ENCODE results near the gene AFG1L. TPM values are rescaled to one million over a fixed set of nuclear protein-coding genes. Genes with fewer than 3 reads are reported as not detected.

Gene AFG1L
- total and polyA plus RNA-seq, 4 donors = 2.7 to 2.8 (median 2.7) TPM

DNA sequence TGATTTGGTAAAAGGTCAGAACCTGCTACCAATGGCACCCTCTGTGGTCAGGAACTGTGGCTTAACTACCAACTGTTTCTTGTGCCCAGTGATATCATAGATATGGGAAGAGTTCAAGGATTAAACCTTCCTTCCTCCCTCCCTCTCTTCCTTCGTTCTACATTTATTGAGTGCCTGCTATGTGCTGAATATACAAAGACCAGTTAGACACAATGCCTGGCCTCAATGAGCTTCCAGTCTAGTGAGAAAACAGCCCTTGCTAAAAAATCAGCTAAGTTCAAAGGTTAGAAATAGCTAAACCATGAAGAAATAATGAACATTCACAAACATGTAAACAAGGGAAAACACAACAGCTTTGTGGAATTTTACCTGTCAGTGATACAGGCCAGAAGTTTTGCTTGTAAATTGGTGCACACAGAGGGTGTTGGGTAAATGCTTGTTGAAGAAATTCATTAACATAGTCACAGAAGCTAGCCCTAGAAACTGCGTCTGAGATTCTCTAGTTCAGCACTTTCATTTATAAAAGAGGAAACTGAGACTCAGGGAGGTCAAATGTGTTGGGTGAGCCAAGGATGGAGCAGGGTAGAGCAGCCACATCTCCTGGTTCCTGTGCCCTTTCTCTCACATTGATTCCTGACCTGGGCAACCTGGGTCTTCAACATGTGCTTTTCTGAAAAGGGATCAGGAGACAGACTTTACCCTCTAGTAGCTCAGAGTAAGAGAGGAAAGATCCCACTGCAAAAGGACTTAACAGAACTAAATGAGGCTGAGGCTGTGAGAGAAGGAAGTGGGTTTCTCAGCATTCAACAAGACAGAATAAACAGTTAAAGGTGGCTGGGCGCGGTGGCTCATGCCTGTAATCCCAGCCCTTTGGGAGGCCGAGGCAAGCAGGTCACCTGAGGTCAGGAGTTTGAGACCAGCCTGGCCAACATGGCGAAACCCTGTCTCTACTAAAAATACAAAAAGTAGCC, 251.5 kb downstream of the AFG1L start:
- 80% methylated on average over 6 of the region's 6 CpGs for WGBS
- TF ChIP-seq, protein P1, sequence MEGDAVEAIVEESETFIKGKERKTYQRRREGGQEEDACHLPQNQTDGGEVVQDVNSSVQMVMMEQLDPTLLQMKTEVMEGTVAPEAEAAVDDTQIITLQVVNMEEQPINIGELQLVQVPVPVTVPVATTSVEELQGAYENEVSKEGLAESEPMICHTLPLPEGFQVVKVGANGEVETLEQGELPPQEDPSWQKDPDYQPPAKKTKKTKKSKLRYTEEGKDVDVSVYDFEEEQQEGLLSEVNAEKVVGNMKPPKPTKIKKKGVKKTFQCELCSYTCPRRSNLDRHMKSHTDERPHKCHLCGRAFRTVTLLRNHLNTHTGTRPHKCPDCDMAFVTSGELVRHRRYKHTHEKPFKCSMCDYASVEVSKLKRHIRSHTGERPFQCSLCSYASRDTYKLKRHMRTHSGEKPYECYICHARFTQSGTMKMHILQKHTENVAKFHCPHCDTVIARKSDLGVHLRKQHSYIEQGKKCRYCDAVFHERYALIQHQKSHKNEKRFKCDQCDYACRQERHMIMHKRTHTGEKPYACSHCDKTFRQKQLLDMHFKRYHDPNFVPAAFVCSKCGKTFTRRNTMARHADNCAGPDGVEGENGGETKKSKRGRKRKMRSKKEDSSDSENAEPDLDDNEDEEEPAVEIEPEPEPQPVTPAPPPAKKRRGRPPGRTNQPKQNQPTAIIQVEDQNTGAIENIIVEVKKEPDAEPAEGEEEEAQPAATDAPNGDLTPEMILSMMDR (IDR thresholded peaks at IDR 0.05; ENCODE audit: low read depth, low read length, missing input control) = no peak
- TF ChIP-seq EGR1 (IDR thresholded peaks at IDR 0.05; ENCODE audit: low read depth in 2 of 2) = no peak
- TF ChIP-seq YY1 (IDR thresholded peaks at IDR 0.05) = no peak
- no peak for TF ChIP-seq NR2F2 (IDR thresholded peaks at IDR 0.05)
- TF ChIP-seq FOXA2 (IDR thresholded peaks at IDR 0.05) = no peak
- TF ChIP-seq, protein P2, sequence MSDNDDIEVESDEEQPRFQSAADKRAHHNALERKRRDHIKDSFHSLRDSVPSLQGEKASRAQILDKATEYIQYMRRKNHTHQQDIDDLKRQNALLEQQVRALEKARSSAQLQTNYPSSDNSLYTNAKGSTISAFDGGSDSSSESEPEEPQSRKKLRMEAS (IDR thresholded peaks at IDR 0.05) = no peak
- no peak for TF ChIP-seq GABPA (IDR thresholded peaks at IDR 0.05 in 1 of 2, conservative IDR thresholded peaks at IDR 0.05 in 1 of 2)
- TF ChIP-seq, protein P3, sequence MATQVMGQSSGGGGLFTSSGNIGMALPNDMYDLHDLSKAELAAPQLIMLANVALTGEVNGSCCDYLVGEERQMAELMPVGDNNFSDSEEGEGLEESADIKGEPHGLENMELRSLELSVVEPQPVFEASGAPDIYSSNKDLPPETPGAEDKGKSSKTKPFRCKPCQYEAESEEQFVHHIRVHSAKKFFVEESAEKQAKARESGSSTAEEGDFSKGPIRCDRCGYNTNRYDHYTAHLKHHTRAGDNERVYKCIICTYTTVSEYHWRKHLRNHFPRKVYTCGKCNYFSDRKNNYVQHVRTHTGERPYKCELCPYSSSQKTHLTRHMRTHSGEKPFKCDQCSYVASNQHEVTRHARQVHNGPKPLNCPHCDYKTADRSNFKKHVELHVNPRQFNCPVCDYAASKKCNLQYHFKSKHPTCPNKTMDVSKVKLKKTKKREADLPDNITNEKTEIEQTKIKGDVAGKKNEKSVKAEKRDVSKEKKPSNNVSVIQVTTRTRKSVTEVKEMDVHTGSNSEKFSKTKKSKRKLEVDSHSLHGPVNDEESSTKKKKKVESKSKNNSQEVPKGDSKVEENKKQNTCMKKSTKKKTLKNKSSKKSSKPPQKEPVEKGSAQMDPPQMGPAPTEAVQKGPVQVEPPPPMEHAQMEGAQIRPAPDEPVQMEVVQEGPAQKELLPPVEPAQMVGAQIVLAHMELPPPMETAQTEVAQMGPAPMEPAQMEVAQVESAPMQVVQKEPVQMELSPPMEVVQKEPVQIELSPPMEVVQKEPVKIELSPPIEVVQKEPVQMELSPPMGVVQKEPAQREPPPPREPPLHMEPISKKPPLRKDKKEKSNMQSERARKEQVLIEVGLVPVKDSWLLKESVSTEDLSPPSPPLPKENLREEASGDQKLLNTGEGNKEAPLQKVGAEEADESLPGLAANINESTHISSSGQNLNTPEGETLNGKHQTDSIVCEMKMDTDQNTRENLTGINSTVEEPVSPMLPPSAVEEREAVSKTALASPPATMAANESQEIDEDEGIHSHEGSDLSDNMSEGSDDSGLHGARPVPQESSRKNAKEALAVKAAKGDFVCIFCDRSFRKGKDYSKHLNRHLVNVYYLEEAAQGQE (IDR thresholded peaks at IDR 0.05) = no peak
- no peak for TF ChIP-seq SP1 (IDR thresholded peaks at IDR 0.05)
- no peak for TF ChIP-seq RXRA (IDR thresholded peaks at IDR 0.05)
- TF ChIP-seq FOXA1 (IDR thresholded peaks at IDR 0.05) = no peak
- TF ChIP-seq JUND (IDR thresholded peaks at IDR 0.05) = no peak
- TF ChIP-seq HNF4A (conservative IDR thresholded peaks at IDR 0.05) = no peak
- TF ChIP-seq HNF4G (IDR thresholded peaks at IDR 0.05) = no peak
- TF ChIP-seq, protein P4, sequence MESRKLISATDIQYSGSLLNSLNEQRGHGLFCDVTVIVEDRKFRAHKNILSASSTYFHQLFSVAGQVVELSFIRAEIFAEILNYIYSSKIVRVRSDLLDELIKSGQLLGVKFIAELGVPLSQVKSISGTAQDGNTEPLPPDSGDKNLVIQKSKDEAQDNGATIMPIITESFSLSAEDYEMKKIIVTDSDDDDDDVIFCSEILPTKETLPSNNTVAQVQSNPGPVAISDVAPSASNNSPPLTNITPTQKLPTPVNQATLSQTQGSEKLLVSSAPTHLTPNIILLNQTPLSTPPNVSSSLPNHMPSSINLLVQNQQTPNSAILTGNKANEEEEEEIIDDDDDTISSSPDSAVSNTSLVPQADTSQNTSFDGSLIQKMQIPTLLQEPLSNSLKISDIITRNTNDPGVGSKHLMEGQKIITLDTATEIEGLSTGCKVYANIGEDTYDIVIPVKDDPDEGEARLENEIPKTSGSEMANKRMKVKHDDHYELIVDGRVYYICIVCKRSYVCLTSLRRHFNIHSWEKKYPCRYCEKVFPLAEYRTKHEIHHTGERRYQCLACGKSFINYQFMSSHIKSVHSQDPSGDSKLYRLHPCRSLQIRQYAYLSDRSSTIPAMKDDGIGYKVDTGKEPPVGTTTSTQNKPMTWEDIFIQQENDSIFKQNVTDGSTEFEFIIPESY (IDR thresholded peaks at IDR 0.05) = no peak
- TF ChIP-seq, protein P5, sequence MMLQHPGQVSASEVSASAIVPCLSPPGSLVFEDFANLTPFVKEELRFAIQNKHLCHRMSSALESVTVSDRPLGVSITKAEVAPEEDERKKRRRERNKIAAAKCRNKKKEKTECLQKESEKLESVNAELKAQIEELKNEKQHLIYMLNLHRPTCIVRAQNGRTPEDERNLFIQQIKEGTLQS (IDR thresholded peaks at IDR 0.05) = no peak
- no peak for TF ChIP-seq RAD21 (IDR thresholded peaks at IDR 0.05)
- no peak for TF ChIP-seq TAF1 (conservative IDR thresholded peaks at IDR 0.05)
- no peak overlapping the region for H3K9ac ChIP-seq (ENCODE audit: low read depth in 1 of 2, low read length in 2 of 2)

More for the DNA sequence above, 251.5 kb downstream of the AFG1L start:
- Histone ChIP-seq H3K27me3 (ENCODE audit: control insufficient read depth in 4 of 4, insufficient read depth in 4 of 4, low read length in 3 of 4) (no peaks in the 10 kb centered on the region), H3K36me3 (ENCODE audit: control insufficient read depth in 4 of 4, insufficient read depth in 3 of 4, low read depth in 1 of 4, low read length in 3 of 4) (no peaks in the 10 kb centered on the region), H3K27ac (ENCODE audit: low read depth in 1 of 2, low read length in 2 of 2) (no peak overlapping the region), H3K4me3 (ENCODE audit: low read depth in 1 of 3, low read length in 3 of 3) (no peak overlapping the region), H3K9me3 (ENCODE audit: control insufficient read depth in 4 of 4, low read length in 3 of 4) (no peaks in the 10 kb centered on the region), H3K4me1 (ENCODE audit: control insufficient read depth in 4 of 4, insufficient read depth in 4 of 4, low read length in 3 of 4) (peaks cover 0 to 9% (median 2%) of the 10 kb centered on the region in 4 donors)
- DNase-seq (ENCODE audit: low spot score) = no peak

Data from liver (tissue), 9 donors.